ENCODE measurements around the gene TRMT1L. TPM values are rescaled to one million over a fixed set of nuclear protein-coding genes. Genes with fewer than 3 reads are reported as not detected.

Gene TRMT1L
- total and polyA plus RNA-seq, 2 experiments from 2014 or later, result 11.7 to 30.8 TPM

DNA sequence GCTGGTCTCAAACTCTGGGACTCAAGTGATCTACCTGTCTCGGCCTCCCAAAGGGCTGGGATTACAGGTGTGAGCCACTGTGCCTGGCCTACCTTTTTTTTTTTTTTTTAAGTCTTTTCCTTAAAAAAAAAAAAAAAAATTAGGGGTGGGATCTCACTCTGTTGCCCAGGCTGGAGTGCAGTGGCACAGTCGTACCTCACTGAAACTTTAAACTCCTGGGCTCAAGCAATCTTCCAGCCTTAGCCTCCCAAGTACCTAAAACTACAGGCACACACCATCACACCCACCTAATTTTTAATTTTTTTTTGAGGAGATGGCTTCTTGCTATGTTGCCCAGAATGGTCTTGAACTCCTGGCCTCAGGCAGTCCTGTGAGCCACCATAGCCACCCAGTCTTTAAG lies 72.9 kb downstream of the TRMT1L start:
- H3K27ac Mint-ChIP-seq, result no peak overlapping the region
- H3K9me3 Mint-ChIP-seq, result no peaks in the 10 kb centered on the region; the same call in 2 of the 3 replicates
- DNase-seq (ENCODE audit: low spot score) (no peak), ATAC-seq (no peak)
- no peak overlapping the region for H3K4me2 ChIP-seq
- H3K4me3 Mint-ChIP-seq, result no peak overlapping the region
- H3K27me3 Mint-ChIP-seq (ENCODE audit: insufficient read depth, low read depth, poor library complexity), result peaks cover 9% of the 10 kb centered on the region
- H3K79me2 ChIP-seq (replicated peaks; ENCODE audit: insufficient read depth), result peaks cover 97% of the 10 kb centered on the region
- H2AFZ ChIP-seq, result no peak overlapping the region
- H3K36me3 ChIP-seq (ENCODE audit: insufficient read depth), result peaks cover 5% of the 10 kb centered on the region; the same call in 1 of the 2 replicates
- peaks cover 24% of the 10 kb centered on the region for H3K4me1 Mint-ChIP-seq
- peaks cover 25% of the 10 kb centered on the region for H3K36me3 Mint-ChIP-seq (ENCODE audit: low read depth)
- no peaks in the 10 kb centered on the region for H3K9me2 ChIP-seq (ENCODE audit: insufficient read depth)
- peaks cover 20% of the 10 kb centered on the region for H3K4me1 ChIP-seq (ENCODE audit: insufficient read depth)
- H3K27ac ChIP-seq (ENCODE audit: low read depth), result no peak overlapping the region
- 0 out of 2 replicates have a peak, but pooled peaks cover 4% of the 10 kb centered on the region for H4K20me1 ChIP-seq (replicated peaks; ENCODE audit: insufficient read depth)
- H3K27me3 ChIP-seq (ENCODE audit: insufficient read depth), result no peaks in the 10 kb centered on the region
- no peak overlapping the region for H3K4me3 ChIP-seq
- TF ChIP-seq EZH2phosphoT487 (IDR thresholded peaks at IDR 0.05; ENCODE audit: unreplicated experiment), result no peak
- no peak for TF ChIP-seq ZNF331 (CRISPR knock-in tag; IDR thresholded peaks at IDR 0.05; ENCODE audit: low read depth)
- no peak for TF ChIP-seq ZNF114 (CRISPR knock-in tag; IDR thresholded peaks at IDR 0.05)
- TF ChIP-seq, protein P1, sequence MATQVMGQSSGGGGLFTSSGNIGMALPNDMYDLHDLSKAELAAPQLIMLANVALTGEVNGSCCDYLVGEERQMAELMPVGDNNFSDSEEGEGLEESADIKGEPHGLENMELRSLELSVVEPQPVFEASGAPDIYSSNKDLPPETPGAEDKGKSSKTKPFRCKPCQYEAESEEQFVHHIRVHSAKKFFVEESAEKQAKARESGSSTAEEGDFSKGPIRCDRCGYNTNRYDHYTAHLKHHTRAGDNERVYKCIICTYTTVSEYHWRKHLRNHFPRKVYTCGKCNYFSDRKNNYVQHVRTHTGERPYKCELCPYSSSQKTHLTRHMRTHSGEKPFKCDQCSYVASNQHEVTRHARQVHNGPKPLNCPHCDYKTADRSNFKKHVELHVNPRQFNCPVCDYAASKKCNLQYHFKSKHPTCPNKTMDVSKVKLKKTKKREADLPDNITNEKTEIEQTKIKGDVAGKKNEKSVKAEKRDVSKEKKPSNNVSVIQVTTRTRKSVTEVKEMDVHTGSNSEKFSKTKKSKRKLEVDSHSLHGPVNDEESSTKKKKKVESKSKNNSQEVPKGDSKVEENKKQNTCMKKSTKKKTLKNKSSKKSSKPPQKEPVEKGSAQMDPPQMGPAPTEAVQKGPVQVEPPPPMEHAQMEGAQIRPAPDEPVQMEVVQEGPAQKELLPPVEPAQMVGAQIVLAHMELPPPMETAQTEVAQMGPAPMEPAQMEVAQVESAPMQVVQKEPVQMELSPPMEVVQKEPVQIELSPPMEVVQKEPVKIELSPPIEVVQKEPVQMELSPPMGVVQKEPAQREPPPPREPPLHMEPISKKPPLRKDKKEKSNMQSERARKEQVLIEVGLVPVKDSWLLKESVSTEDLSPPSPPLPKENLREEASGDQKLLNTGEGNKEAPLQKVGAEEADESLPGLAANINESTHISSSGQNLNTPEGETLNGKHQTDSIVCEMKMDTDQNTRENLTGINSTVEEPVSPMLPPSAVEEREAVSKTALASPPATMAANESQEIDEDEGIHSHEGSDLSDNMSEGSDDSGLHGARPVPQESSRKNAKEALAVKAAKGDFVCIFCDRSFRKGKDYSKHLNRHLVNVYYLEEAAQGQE (IDR thresholded peaks at IDR 0.05; ENCODE audit: unreplicated experiment), result no peak
- TF ChIP-seq EZH2 (IDR thresholded peaks at IDR 0.05; ENCODE audit: low read depth, unreplicated experiment), result no peak
- TF ChIP-seq NANOG (IDR thresholded peaks at IDR 0.05; ENCODE audit: borderline replicate concordance), result no peak
- TF ChIP-seq POLR2AphosphoS5 (IDR thresholded peaks at IDR 0.05; ENCODE audit: low read depth), result no peak
- TF ChIP-seq, protein P2, sequence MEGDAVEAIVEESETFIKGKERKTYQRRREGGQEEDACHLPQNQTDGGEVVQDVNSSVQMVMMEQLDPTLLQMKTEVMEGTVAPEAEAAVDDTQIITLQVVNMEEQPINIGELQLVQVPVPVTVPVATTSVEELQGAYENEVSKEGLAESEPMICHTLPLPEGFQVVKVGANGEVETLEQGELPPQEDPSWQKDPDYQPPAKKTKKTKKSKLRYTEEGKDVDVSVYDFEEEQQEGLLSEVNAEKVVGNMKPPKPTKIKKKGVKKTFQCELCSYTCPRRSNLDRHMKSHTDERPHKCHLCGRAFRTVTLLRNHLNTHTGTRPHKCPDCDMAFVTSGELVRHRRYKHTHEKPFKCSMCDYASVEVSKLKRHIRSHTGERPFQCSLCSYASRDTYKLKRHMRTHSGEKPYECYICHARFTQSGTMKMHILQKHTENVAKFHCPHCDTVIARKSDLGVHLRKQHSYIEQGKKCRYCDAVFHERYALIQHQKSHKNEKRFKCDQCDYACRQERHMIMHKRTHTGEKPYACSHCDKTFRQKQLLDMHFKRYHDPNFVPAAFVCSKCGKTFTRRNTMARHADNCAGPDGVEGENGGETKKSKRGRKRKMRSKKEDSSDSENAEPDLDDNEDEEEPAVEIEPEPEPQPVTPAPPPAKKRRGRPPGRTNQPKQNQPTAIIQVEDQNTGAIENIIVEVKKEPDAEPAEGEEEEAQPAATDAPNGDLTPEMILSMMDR (conservative IDR thresholded peaks at IDR 0.05; ENCODE audit: low read depth in 2 of 2), result no peak
- no peak for TF ChIP-seq STAT1 (IDR thresholded peaks at IDR 0.05; ENCODE audit: unreplicated experiment)
- TF ChIP-seq, protein P3, sequence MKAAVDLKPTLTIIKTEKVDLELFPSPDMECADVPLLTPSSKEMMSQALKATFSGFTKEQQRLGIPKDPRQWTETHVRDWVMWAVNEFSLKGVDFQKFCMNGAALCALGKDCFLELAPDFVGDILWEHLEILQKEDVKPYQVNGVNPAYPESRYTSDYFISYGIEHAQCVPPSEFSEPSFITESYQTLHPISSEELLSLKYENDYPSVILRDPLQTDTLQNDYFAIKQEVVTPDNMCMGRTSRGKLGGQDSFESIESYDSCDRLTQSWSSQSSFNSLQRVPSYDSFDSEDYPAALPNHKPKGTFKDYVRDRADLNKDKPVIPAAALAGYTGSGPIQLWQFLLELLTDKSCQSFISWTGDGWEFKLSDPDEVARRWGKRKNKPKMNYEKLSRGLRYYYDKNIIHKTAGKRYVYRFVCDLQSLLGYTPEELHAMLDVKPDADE (IDR thresholded peaks at IDR 0.05), result no peak
- TF ChIP-seq, protein P4, sequence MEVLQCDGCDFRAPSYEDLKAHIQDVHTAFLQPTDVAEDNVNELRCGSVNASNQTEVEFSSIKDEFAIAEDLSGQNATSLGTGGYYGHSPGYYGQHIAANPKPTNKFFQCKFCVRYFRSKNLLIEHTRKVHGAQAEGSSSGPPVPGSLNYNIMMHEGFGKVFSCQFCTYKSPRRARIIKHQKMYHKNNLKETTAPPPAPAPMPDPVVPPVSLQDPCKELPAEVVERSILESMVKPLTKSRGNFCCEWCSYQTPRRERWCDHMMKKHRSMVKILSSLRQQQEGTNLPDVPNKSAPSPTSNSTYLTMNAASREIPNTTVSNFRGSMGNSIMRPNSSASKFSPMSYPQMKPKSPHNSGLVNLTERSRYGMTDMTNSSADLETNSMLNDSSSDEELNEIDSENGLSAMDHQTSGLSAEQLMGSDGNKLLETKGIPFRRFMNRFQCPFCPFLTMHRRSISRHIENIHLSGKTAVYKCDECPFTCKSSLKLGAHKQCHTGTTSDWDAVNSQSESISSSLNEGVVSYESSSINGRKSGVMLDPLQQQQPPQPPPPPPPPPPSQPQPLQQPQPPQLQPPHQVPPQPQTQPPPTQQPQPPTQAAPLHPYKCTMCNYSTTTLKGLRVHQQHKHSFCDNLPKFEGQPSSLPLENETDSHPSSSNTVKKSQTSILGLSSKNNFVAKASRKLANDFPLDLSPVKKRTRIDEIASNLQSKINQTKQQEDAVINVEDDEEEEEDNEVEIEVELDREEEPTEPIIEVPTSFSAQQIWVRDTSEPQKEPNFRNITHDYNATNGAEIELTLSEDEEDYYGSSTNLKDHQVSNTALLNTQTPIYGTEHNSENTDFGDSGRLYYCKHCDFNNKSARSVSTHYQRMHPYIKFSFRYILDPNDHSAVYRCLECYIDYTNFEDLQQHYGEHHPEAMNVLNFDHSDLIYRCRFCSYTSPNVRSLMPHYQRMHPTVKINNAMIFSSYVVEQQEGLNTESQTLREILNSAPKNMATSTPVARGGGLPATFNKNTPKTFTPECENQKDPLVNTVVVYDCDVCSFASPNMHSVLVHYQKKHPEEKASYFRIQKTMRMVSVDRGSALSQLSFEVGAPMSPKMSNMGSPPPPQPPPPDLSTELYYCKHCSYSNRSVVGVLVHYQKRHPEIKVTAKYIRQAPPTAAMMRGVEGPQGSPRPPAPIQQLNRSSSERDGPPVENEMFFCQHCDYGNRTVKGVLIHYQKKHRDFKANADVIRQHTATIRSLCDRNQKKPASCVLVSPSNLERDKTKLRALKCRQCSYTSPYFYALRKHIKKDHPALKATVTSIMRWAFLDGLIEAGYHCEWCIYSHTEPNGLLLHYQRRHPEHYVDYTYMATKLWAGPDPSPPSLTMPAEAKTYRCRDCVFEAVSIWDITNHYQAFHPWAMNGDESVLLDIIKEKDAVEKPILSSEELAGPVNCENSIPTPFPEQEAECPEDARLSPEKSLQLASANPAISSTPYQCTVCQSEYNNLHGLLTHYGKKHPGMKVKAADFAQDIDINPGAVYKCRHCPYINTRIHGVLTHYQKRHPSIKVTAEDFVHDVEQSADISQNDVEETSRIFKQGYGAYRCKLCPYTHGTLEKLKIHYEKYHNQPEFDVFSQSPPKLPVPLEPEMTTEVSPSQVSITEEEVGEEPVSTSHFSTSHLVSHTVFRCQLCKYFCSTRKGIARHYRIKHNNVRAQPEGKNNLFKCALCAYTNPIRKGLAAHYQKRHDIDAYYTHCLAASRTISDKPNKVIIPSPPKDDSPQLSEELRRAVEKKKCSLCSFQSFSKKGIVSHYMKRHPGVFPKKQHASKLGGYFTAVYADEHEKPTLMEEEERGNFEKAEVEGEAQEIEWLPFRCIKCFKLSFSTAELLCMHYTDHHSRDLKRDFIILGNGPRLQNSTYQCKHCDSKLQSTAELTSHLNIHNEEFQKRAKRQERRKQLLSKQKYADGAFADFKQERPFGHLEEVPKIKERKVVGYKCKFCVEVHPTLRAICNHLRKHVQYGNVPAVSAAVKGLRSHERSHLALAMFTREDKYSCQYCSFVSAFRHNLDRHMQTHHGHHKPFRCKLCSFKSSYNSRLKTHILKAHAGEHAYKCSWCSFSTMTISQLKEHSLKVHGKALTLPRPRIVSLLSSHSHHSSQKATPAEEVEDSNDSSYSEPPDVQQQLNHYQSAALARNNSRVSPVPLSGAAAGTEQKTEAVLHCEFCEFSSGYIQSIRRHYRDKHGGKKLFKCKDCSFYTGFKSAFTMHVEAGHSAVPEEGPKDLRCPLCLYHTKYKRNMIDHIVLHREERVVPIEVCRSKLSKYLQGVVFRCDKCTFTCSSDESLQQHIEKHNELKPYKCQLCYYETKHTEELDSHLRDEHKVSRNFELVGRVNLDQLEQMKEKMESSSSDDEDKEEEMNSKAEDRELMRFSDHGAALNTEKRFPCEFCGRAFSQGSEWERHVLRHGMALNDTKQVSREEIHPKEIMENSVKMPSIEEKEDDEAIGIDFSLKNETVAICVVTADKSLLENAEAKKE (CRISPR knock-in tag; IDR thresholded peaks at IDR 0.05), result no peak
- no peak for TF ChIP-seq CREB1 (CRISPR knock-in tag; IDR thresholded peaks at IDR 0.05; ENCODE audit: low read depth)
- TF ChIP-seq JUNB (IDR thresholded peaks at IDR 0.05; ENCODE audit: unreplicated experiment), result no peak
- no peaks in the 10 kb centered on the region for H3F3A ChIP-seq (replicated peaks; ENCODE audit: low read depth)
